ENCODE results near the gene IFITM5.

GRCh38 chr11:331358-332060 lies 32.2 kb upstream of the IFITM5 start:
- TF ChIP-seq, protein P1, sequence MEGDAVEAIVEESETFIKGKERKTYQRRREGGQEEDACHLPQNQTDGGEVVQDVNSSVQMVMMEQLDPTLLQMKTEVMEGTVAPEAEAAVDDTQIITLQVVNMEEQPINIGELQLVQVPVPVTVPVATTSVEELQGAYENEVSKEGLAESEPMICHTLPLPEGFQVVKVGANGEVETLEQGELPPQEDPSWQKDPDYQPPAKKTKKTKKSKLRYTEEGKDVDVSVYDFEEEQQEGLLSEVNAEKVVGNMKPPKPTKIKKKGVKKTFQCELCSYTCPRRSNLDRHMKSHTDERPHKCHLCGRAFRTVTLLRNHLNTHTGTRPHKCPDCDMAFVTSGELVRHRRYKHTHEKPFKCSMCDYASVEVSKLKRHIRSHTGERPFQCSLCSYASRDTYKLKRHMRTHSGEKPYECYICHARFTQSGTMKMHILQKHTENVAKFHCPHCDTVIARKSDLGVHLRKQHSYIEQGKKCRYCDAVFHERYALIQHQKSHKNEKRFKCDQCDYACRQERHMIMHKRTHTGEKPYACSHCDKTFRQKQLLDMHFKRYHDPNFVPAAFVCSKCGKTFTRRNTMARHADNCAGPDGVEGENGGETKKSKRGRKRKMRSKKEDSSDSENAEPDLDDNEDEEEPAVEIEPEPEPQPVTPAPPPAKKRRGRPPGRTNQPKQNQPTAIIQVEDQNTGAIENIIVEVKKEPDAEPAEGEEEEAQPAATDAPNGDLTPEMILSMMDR (conservative IDR thresholded peaks at IDR 0.05; ENCODE audit: low read depth, low read length): no peak
- TF ChIP-seq POLR2A (IDR thresholded peaks at IDR 0.05; ENCODE audit: low read depth, low read length): no peak
- TF ChIP-seq RCOR1 (IDR thresholded peaks at IDR 0.05; ENCODE audit: insufficient replicate concordance, low read length): no peak
- no peak for TF ChIP-seq SMC3 (IDR thresholded peaks at IDR 0.05; ENCODE audit: low read depth, low read length)
- no peak for TF ChIP-seq RAD21 (IDR thresholded peaks at IDR 0.05; ENCODE audit: low read length)
- TF ChIP-seq USF2 (IDR thresholded peaks at IDR 0.05; ENCODE audit: low read depth, low read length): no peak
- no peak for TF ChIP-seq BHLHE40 (IDR thresholded peaks at IDR 0.05; ENCODE audit: low read depth, low read length)
- TF ChIP-seq MAZ (IDR thresholded peaks at IDR 0.05; ENCODE audit: borderline replicate concordance, low read depth, low read length): no peak
- TF ChIP-seq FOS (IDR thresholded peaks at IDR 0.05; ENCODE audit: low read depth, low read length): no peak
- TF ChIP-seq MXI1 (IDR thresholded peaks at IDR 0.05; ENCODE audit: borderline replicate concordance, low read depth, low read length): no peak
- no peak for TF ChIP-seq MAFK (IDR thresholded peaks at IDR 0.05; ENCODE audit: low read depth, low read length)
- no peak for TF ChIP-seq RFX5 (IDR thresholded peaks at IDR 0.05; ENCODE audit: low read depth, low read length)
- TF ChIP-seq, protein P2, sequence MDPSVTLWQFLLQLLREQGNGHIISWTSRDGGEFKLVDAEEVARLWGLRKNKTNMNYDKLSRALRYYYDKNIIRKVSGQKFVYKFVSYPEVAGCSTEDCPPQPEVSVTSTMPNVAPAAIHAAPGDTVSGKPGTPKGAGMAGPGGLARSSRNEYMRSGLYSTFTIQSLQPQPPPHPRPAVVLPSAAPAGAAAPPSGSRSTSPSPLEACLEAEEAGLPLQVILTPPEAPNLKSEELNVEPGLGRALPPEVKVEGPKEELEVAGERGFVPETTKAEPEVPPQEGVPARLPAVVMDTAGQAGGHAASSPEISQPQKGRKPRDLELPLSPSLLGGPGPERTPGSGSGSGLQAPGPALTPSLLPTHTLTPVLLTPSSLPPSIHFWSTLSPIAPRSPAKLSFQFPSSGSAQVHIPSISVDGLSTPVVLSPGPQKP (IDR thresholded peaks at IDR 0.05; ENCODE audit: borderline replicate concordance, low read depth, low read length): no peak
